ENCODE data around the gene GTF2IRD2. TPM values are rescaled to one million over a fixed set of nuclear protein-coding genes. Genes with fewer than 3 reads are reported as not detected.
"Not testable (repeated sequence)": the region's sequence is repeated elsewhere in the genome, so short reads cannot be mapped to it uniquely, and the experiment has no call there.

The GTF2IRD2 gene
- total RNA-seq (2013; cell fraction: nucleolus; rRNA removed) = 15.3 and 23.0 TPM in 2 replicates
- total RNA-seq (2014; rRNA removed) (3.1 and 4.0 TPM in 2 replicates), total RNA-seq (2014; rRNA removed; fragmentation: Illumina TruSeq; extraction: Trizol) (2.9 and 4.3 TPM in 2 replicates), total RNA-seq (2021) (4.8 and 5.9 TPM in 2 replicates), polyA plus RNA-seq (2011; rRNA removed) (11.7 and 11.9 TPM in 2 replicates), polyA plus RNA-seq (2014; fragmentation: Illumina TruSeq; extraction: Trizol) (2.4 and 5.1 TPM in 2 replicates), polyA plus RNA-seq (2014; fragmentation: Nextera tagmentation; extraction: Ambion mirVana) (1 to 10 TPM; 2.9 to 6.4 TPM), polyA plus RNA-seq (2014; rRNA removed) (4.8 and 5.8 TPM in 2 replicates), polyA plus RNA-seq (2016; fragmentation: Nextera tagmentation; extraction: Ambion mirVana) (10 to 100 TPM; 15.9 to 16.6 TPM), polyA minus RNA-seq (2011; rRNA and poly(A)+ RNA removed) (4.3 and 6.4 TPM in 2 replicates), Bru-seq, nascent RNA (percentile 48 among the genes with signal in this experiment), BruChase-seq, experiment 1, labeled RNA remaining after a 6-hour chase (percentile 50 among the genes with signal in this experiment), BruChase-seq, experiment 2, labeled RNA remaining after a 2-hour chase (percentile 45 among the genes with signal in this experiment)
- polyA plus RNA-seq (2011; ENCODE audit: low read depth) = 3.5 TPM
- polyA plus RNA-seq (2011; cell fraction: cytosol; rRNA removed) = 4.1 and 5.5 TPM in 2 replicates
- polyA plus RNA-seq (2011; cell fraction: nucleus; rRNA removed) = 4.7 and 4.9 TPM in 2 replicates
- 7.0 and 7.6 TPM in 2 replicates for polyA plus RNA-seq (2012)
- 1.4 and 3.2 TPM in 2 replicates for polyA minus RNA-seq (2011; cell fraction: cytosol; rRNA and poly(A)+ RNA removed)
- 1.8 and 3.6 TPM in 2 replicates for polyA minus RNA-seq (2011; cell fraction: nucleus; rRNA and poly(A)+ RNA removed)
- long read RNA-seq, experiment 1, partial matches to known transcripts = 1 of 3 reads
- long read RNA-seq, experiment 1, other reads (novel, unspliced or antisense) = 0 of 3 reads
- long read RNA-seq, experiment 2, partial matches to known transcripts = 2 of 3 reads
- long read RNA-seq, experiment 2, other reads (novel, unspliced or antisense) = 1 of 3 reads

GRCh38 chr7:74850833-74851721 is at the start of gene GTF2IRD2:
Gene GTF2IRD2 (minus strand): TSS chr7:74851605. CDS start chr7:74836378, 15,227 bp downstream.
- FAIRE-seq; H3K4me1 ChIP-seq (ENCODE audit: control insufficient read depth, insufficient read depth, low read length); H2AFZ ChIP-seq (ENCODE audit: control insufficient read depth, low read depth, low read length); BruUV-seq (replicated peaks); H3K27ac ChIP-seq (ENCODE audit: control insufficient read depth, insufficient read depth); SMC1A ChIA-PET (ENCODE audit: uncharacterized antibody, unreplicated experiment); H3K36me3 ChIP-seq (ENCODE audit: control insufficient read depth in 2 of 2, insufficient read depth in 2 of 2, low read length in 1 of 2); H4K20me1 ChIP-seq (ENCODE audit: control insufficient read depth, insufficient read depth); POLR2A ChIA-PET; H3K4me3 ChIP-seq; RAD21 ChIA-PET (ENCODE audit: unreplicated experiment); H3K9ac ChIP-seq (ENCODE audit: control insufficient read depth, insufficient read depth, low read length); H3K27me3 ChIP-seq (replicated peaks in 1 of 2; ENCODE audit: control insufficient read depth in 2 of 2, insufficient read depth in 2 of 2, low read length in 1 of 2); in situ Hi-C loops (cut with MboI); intact Hi-C loops (cut with micrococcal nuclease; ENCODE audit: unreplicated experiment); DNase-seq (ENCODE audit: low read depth, low spot score); CTCF ChIA-PET; H3K4me2 ChIP-seq (ENCODE audit: control insufficient read depth, insufficient read depth); H3K79me2 ChIP-seq (ENCODE audit: control insufficient read depth, insufficient read depth, low read length); H3K9me3 ChIP-seq (replicated peaks; ENCODE audit: control insufficient read depth, insufficient read depth, low read length): not testable (repeated sequence)
- WGBS (ENCODE audit: insufficient coverage, insufficient replicate concordance, low lambda C conversion rate, missing lambda C conversion rate) = no CpG with 5 or more reads among the region's 97 CpGs
- ATAC-seq = peak; percentile 84

Data from GM12878 (cell line).